Activated T-cell treated with anti-CD3 and anti-CD28 coated beads, Interleukin-2, amount 50 U/mL, for 24 hours (primary cell): ENCODE measurements around the gene ANXA9.
A peak's percentile ranks its signal among the peaks of the same experiment; 100 is the strongest.

Experiments used
- DNase-seq: peaks from one replicate; pipeline ENCODE4 v3.0.0-alpha.2; 2020
- H3K27ac Mint-ChIP-seq: 2 replicates; pipeline ENCODE4 v1.8.0; 2020; ENCODE audit warnings: mild to moderate bottlenecking, mixed read lengths
- H3K27me3 Mint-ChIP-seq: 2 replicates; pipeline ENCODE4 v1.8.0; 2020; ENCODE audit warnings: mixed read lengths
- H3K36me3 Mint-ChIP-seq: 2 replicates; pipeline ENCODE4 v1.8.0; 2020; ENCODE audit warnings: low read depth, mixed read lengths
- H3K4me1 Mint-ChIP-seq: 2 replicates; pipeline ENCODE4 v1.8.0; 2020; ENCODE audit warnings: low read depth, mixed read lengths
- H3K4me3 Mint-ChIP-seq: 2 replicates; pipeline ENCODE4 v1.8.0; 2020; ENCODE audit warnings: mild to moderate bottlenecking, moderate library complexity, mixed read lengths
- H3K9me3 Mint-ChIP-seq: 2 replicates; pipeline ENCODE4 v1.8.0; 2020; ENCODE audit warnings: mixed read lengths

The ANXA9 gene

GRCh38 chr1:150970808-150971582, 11.1 kb upstream of the ANXA9 start:
- no peaks in the 10 kb centered on the region for H3K27me3 Mint-ChIP-seq
- H3K4me1 Mint-ChIP-seq: peaks cover 48% of the 10 kb centered on the region
- peak overlapping the region; percentile 91 for H3K4me3 Mint-ChIP-seq
- no peak for DNase-seq
- peak overlapping the region; percentile 95 for H3K27ac Mint-ChIP-seq
- peaks cover 77% of the 10 kb centered on the region for H3K36me3 Mint-ChIP-seq
- no peaks in the 10 kb centered on the region for H3K9me3 Mint-ChIP-seq

GRCh38 chr1:150971583-150972416, 10.3 kb upstream of the ANXA9 start:
- peaks cover 51% of the 10 kb centered on the region for H3K4me1 Mint-ChIP-seq
- peaks cover 69% of the 10 kb centered on the region for H3K36me3 Mint-ChIP-seq
- H3K27me3 Mint-ChIP-seq: no peaks in the 10 kb centered on the region
- no peaks in the 10 kb centered on the region for H3K9me3 Mint-ChIP-seq
- no peak for DNase-seq
- H3K27ac Mint-ChIP-seq: peak overlapping the region; percentile 95
- peak overlapping the region; percentile 91 for H3K4me3 Mint-ChIP-seq

- H3K27ac Mint-ChIP-seq: peak overlapping the region; percentile 95
- peak overlapping the region; percentile 91 for H3K4me3 Mint-ChIP-seq
- peaks cover 62% of the 10 kb centered on the region for H3K36me3 Mint-ChIP-seq
- no peaks in the 10 kb centered on the region for H3K27me3 Mint-ChIP-seq
- peaks cover 58% of the 10 kb centered on the region for H3K4me1 Mint-ChIP-seq
- DNase-seq: no peak
- H3K9me3 Mint-ChIP-seq: no peaks in the 10 kb centered on the region
These were observed 9.6 kb upstream of the ANXA9 start for GRCh38 chr1:150972417-150972940.

GRCh38 chr1:150973258-150973835, 8.7 kb upstream of the ANXA9 start:
- peak overlapping the region; percentile 95 for H3K27ac Mint-ChIP-seq
- H3K4me3 Mint-ChIP-seq: peak overlapping the region; percentile 91
- no peak for DNase-seq
- no peaks in the 10 kb centered on the region for H3K9me3 Mint-ChIP-seq
- peaks cover 65% of the 10 kb centered on the region for H3K4me1 Mint-ChIP-seq
- no peaks in the 10 kb centered on the region for H3K27me3 Mint-ChIP-seq
- peaks cover 53% of the 10 kb centered on the region for H3K36me3 Mint-ChIP-seq

- H3K36me3 Mint-ChIP-seq: peaks cover 47% of the 10 kb centered on the region
- no peaks in the 10 kb centered on the region for H3K9me3 Mint-ChIP-seq
- peak; percentile 75 for DNase-seq
- peak overlapping the region; percentile 95 for H3K27ac Mint-ChIP-seq
- H3K27me3 Mint-ChIP-seq: no peaks in the 10 kb centered on the region
- H3K4me3 Mint-ChIP-seq: peak overlapping the region; percentile 91
- H3K4me1 Mint-ChIP-seq: peaks cover 68% of the 10 kb centered on the region
These were observed 8.1 kb upstream of the ANXA9 start for GRCh38 chr1:150973836-150974579.

GRCh38 chr1:150974580-150975478, 7.3 kb upstream of the ANXA9 start, which contains the start of gene CERS2:
CERS2 (minus strand) TSS chr1:150974835; CDS start chr1:150969090, 5,745 bp downstream.
- peak; percentile 81 for DNase-seq
- peaks cover 74% of the 10 kb centered on the region for H3K4me1 Mint-ChIP-seq
- no peaks in the 10 kb centered on the region for H3K27me3 Mint-ChIP-seq
- peak within 1 kb of the TSS; percentile 91 for H3K4me3 Mint-ChIP-seq
- H3K27ac Mint-ChIP-seq: peak within 1 kb of the TSS; percentile 95
- H3K36me3 Mint-ChIP-seq: peaks cover 40% of the 10 kb centered on the region
- no peaks in the 10 kb centered on the region for H3K9me3 Mint-ChIP-seq

GRCh38 chr1:150976401-150976821, 5.7 kb upstream of the ANXA9 start:
- Mint-ChIP-seq H3K4me1 (peaks cover 61% of the 10 kb centered on the region), H3K9me3 (no peaks in the 10 kb centered on the region), H3K4me3 (peak overlapping the region; percentile 91), H3K27ac (peak overlapping the region; percentile 88), H3K36me3 (peaks cover 27% of the 10 kb centered on the region), H3K27me3 (no peaks in the 10 kb centered on the region)
- no peak for DNase-seq

GRCh38 chr1:150976879-150977694, 5.0 kb upstream of the ANXA9 start:
- H3K27me3 Mint-ChIP-seq: no peaks in the 10 kb centered on the region

GRCh38 chr1:150979092-150980056, 2.7 kb upstream of the ANXA9 start:
- H3K4me3 Mint-ChIP-seq: peak overlapping the region; percentile 51
- H3K9me3 Mint-ChIP-seq: no peaks in the 10 kb centered on the region
- peaks cover 42% of the 10 kb centered on the region for H3K4me1 Mint-ChIP-seq
- H3K27ac Mint-ChIP-seq: peak overlapping the region; percentile 7
- peak; percentile 88 for DNase-seq
- H3K27me3 Mint-ChIP-seq: no peaks in the 10 kb centered on the region
- H3K36me3 Mint-ChIP-seq: no peaks in the 10 kb centered on the region

More at GRCh38 chr1:150976879-150977694, 5.0 kb upstream of the ANXA9 start:
- Mint-ChIP-seq H3K4me3 (peak overlapping the region; percentile 91), H3K36me3 (peaks cover 20% of the 10 kb centered on the region), H3K27ac (peak overlapping the region; percentile 91), H3K9me3 (no peaks in the 10 kb centered on the region), H3K4me1 (peaks cover 54% of the 10 kb centered on the region)
- DNase-seq: peak; percentile 81

GRCh38 chr1:150981177-150981804, 801 bp upstream of the ANXA9 start:
- Mint-ChIP-seq H3K9me3 (no peaks in the 10 kb centered on the region), H3K36me3 (no peaks in the 10 kb centered on the region), H3K27me3 (no peaks in the 10 kb centered on the region), H3K4me3 (no peak overlapping the region), H3K27ac (peak overlapping the region; percentile 27), H3K4me1 (peaks cover 32% of the 10 kb centered on the region)
- DNase-seq: no peak

GRCh38 chr1:150985179-150985825, 3.2 kb downstream of the ANXA9 start:
- H3K4me1 Mint-ChIP-seq: peaks cover 3% of the 10 kb centered on the region
- no peak overlapping the region for H3K27ac Mint-ChIP-seq
- no peaks in the 10 kb centered on the region for H3K9me3 Mint-ChIP-seq
- H3K36me3 Mint-ChIP-seq: no peaks in the 10 kb centered on the region
- no peak for DNase-seq
- H3K27me3 Mint-ChIP-seq: no peaks in the 10 kb centered on the region
- no peak overlapping the region for H3K4me3 Mint-ChIP-seq
